HepG2 (cell line): ENCODE data around the gene PNMA8B. TPM values are rescaled to one million over a fixed set of nuclear protein-coding genes. Genes with fewer than 3 reads are reported as not detected.

Experiments
- ATAC-seq: fragments of 200-7000 bp; cut with Tn5 transposase; 3 replicates; pipeline ENCODE4 v1.9.1; 2020; ENCODE audit warnings: mild to moderate bottlenecking, moderate library complexity
- BruUV-seq: library from RNA; stranded (reverse); fragments of 400-500 nt; replicated peaks from 2 replicates; lab custom pipeline; 2021; lab: Mats Ljungman, UMichigan
- CTCF ChIA-PET: fragments of 300-600 bp; formaldehyde crosslinking; extraction: SDS; loops from one replicate; lab custom pipeline; 2021; ENCODE audit warnings: low total read pairs, inconsistent platforms, low intra/inter-chr PET ratio; lab: Yijun Ruan, JAX
- POLR2A ChIA-PET: fragments of 350-600 bp; sonication (Branson Sonifier 250); formaldehyde crosslinking; loops from one replicate; lab custom pipeline; 2020; ENCODE audit warnings: antibody characterized with exemption, inconsistent platforms; lab: Yijun Ruan, JAX
- DNase-seq: peaks from one replicate; pipeline ENCODE4 v3.0.0-alpha.2; 2015; ENCODE audit warnings: low spot score
- FAIRE-seq: peaks from 3 replicates; lab custom pipeline; 2011; peaks lifted over from hg19 to GRCh38; lab: Jason Lieb, UNC
- H2AFZ ChIP-seq: one replicate; pipeline ENCODE4 v1.6.1; 2011; ENCODE audit warnings: low read length, inconsistent platforms
- H3K27ac ChIP-seq: fragments of 300-600 bp; 3 replicates; pipeline ENCODE4 v1.8.0; 2011; ENCODE audit warnings: mixed run types, mild to moderate bottlenecking, mixed read lengths, low read length, inconsistent platforms; ENCODE audit not compliant: insufficient read depth; ENCODE audit errors: extremely low read length
- H3K27me3 ChIP-seq, 2 experiments: fragments of 200-600 bp in 1 of 2; 2 replicates in 1 of 2; 3 replicates in 1 of 2; pipeline versions ENCODE4 v1.6.0 to v1.8.0; 2011; ENCODE audit warnings: low read length in 2 of 2, mild to moderate bottlenecking in 2 of 2, moderate library complexity in 2 of 2, inconsistent platforms in 1 of 2; ENCODE audit not compliant: insufficient read depth in 2 of 2, control insufficient read depth in 1 of 2
- H3K36me3 ChIP-seq, 2 experiments: fragments of 200-600 bp in 1 of 2; replicated peaks in 1 of 2; 2 replicates in 1 of 2; 3 replicates in 1 of 2; pipeline versions ENCODE4 v1.5.1 to v1.8.0; 2011; ENCODE audit warnings: low read length in 2 of 2, inconsistent platforms in 1 of 2; ENCODE audit not compliant: insufficient read depth in 2 of 2, control insufficient read depth in 1 of 2
- H3K4me1 ChIP-seq: 2 replicates; pipeline ENCODE4 v1.5.1; 2012; ENCODE audit warnings: low read length, inconsistent platforms; ENCODE audit not compliant: insufficient read depth
- H3K4me2 ChIP-seq: 2 replicates; pipeline ENCODE4 v1.6.0; 2011; ENCODE audit warnings: low read depth, low read length, inconsistent platforms
- H3K4me3 ChIP-seq, 3 experiments: fragments of 200-600 bp in 1 of 3; sonication (generic), shearing (Covaris generic) in 1 of 3; replicated peaks in 1 of 3; 2 replicates each; pipeline ENCODE4 v1.5.1; 2011 to 2016; ENCODE audit warnings: low read length in 3 of 3, inconsistent platforms in 2 of 3, low read depth in 2 of 3, mild to moderate bottlenecking in 2 of 3, control low read depth in 1 of 3, mixed read lengths in 1 of 3; ENCODE audit not compliant: insufficient read depth in 1 of 3
- H3K79me2 ChIP-seq: one replicate; pipeline ENCODE4 v1.6.1; 2011; ENCODE audit warnings: low read length, inconsistent platforms; ENCODE audit not compliant: insufficient read depth
- H3K9ac ChIP-seq: 2 replicates; pipeline ENCODE4 v1.6.0; 2011; ENCODE audit warnings: mild to moderate bottlenecking, low read depth, low read length, inconsistent platforms; ENCODE audit not compliant: insufficient read depth
- H3K9me3 ChIP-seq: 2 replicates; pipeline ENCODE4 v1.5.1; 2012; ENCODE audit warnings: mild to moderate bottlenecking, low read length
- H4K20me1 ChIP-seq: 2 replicates; pipeline ENCODE4 v1.6.0; 2011; ENCODE audit warnings: inconsistent platforms, mild to moderate bottlenecking, low read length, moderate library complexity; ENCODE audit not compliant: insufficient read depth
- AHDC1 ChIP-seq: sonication (generic); formaldehyde crosslinking; IDR thresholded peaks from 2 replicates; pipeline ENCODE4 v1.5.1; 2020; ENCODE audit warnings: mild to moderate bottlenecking, missing genetic modification reagents, borderline replicate concordance
- ARNT ChIP-seq: fragments of 450-650 bp; IDR thresholded peaks from 2 replicates; pipeline ENCODE4 v1.6.1; 2017
- ARNT2 ChIP-seq: sonication (generic); formaldehyde crosslinking; IDR thresholded peaks from 2 replicates; pipeline ENCODE4 v1.8.0; 2022; ENCODE audit warnings: mild to moderate bottlenecking, low read depth, missing genetic modification reagents, moderate library complexity
- ATF1 ChIP-seq: IDR thresholded peaks from 2 replicates; pipeline ENCODE4 v1.6.1; 2016; ENCODE audit warnings: mild to moderate bottlenecking, control low read depth
- CHD4 ChIP-seq: fragments of 200-600 bp; sonication (generic); IDR thresholded peaks from 2 replicates; pipeline ENCODE4 v1.7.0; 2017; ENCODE audit warnings: mild to moderate bottlenecking, low read length, borderline replicate concordance
- EP300 ChIP-seq, 3 experiments: sonication (generic) in 1 of 3; formaldehyde crosslinking in 1 of 3; IDR thresholded peaks; 2 replicates each; pipeline versions ENCODE4 v1.5.1 to v1.6.1; 2011 to 2020; ENCODE audit warnings: low read depth in 2 of 3, low read length in 2 of 3, borderline replicate concordance in 1 of 3, improper control_type of control experiment in 1 of 3, mild to moderate bottlenecking in 1 of 3, missing genetic modification reagents in 1 of 3, moderate library complexity in 1 of 3
- HNRNPUL1 ChIP-seq: fragments of 200-400 bp; formaldehyde crosslinking; IDR thresholded peaks from 2 replicates; pipeline ENCODE4 v1.6.1; 2017; ENCODE audit warnings: low read depth, mild to moderate bottlenecking, low read length, moderate library complexity
- KDM3A ChIP-seq: IDR thresholded peaks from 2 replicates; pipeline ENCODE4 v1.6.1; 2018; ENCODE audit warnings: low read depth, missing compliant biosample characterization
- PRDM4 ChIP-seq: sonication (generic); formaldehyde crosslinking; IDR thresholded peaks from 2 replicates; pipeline ENCODE4 v1.9.0; 2021; ENCODE audit warnings: missing genetic modification reagents, borderline replicate concordance
- ZBTB7B ChIP-seq: sonication (generic); formaldehyde crosslinking; IDR thresholded peaks from 2 replicates; pipeline ENCODE4 v1.4.0; 2020; ENCODE audit warnings: missing genetic modification reagents
- ZFP41 ChIP-seq: sonication (generic); formaldehyde crosslinking; IDR thresholded peaks from 2 replicates; pipeline ENCODE4 v1.4.0; 2020; ENCODE audit warnings: mild to moderate bottlenecking, missing genetic modification reagents, borderline replicate concordance
- ZFYVE20 ChIP-seq: sonication (generic); formaldehyde crosslinking; IDR thresholded peaks from 2 replicates; pipeline ENCODE4 v1.8.0; 2023; ENCODE audit warnings: low read depth, mild to moderate bottlenecking, moderate library complexity, missing genetic modification reagents, borderline replicate concordance
- ZMAT5 ChIP-seq: sonication (generic); formaldehyde crosslinking; IDR thresholded peaks from 2 replicates; pipeline ENCODE4 v1.5.0; 2020; ENCODE audit warnings: mild to moderate bottlenecking, low read depth, missing genetic modification reagents, borderline replicate concordance
- ZNF672 ChIP-seq: sonication (generic); formaldehyde crosslinking; IDR thresholded peaks from 2 replicates; pipeline ENCODE4 v1.8.1; 2022; ENCODE audit warnings: missing genetic modification reagents
- ZNF747 ChIP-seq: sonication (generic); formaldehyde crosslinking; IDR thresholded peaks from 2 replicates; pipeline ENCODE4 v1.8.1; 2023; ENCODE audit warnings: missing genetic modification reagents, mild to moderate bottlenecking, borderline replicate concordance
- ZNF776 ChIP-seq: sonication (generic); formaldehyde crosslinking; IDR thresholded peaks from 2 replicates; pipeline ENCODE4 v1.4.0; 2020; ENCODE audit warnings: mild to moderate bottlenecking, missing genetic modification reagents
- WGBS: methylation state at CpG from one replicate; pipeline ENCODE4 v1.1.6; 2017; ENCODE audit warnings: low lambda C conversion rate; 5-methylcytosine and 5-hydroxymethylcytosine counted together
- in situ Hi-C: cut with HindIII; loops from 2 replicates; pipeline ENCODE4 v1.10.0; 2017; ENCODE audit warnings: low pct_unique_long_range_greater_than_20kb; ENCODE audit not compliant: extremely low pct_ligation_motif_present
- intact Hi-C: fragments of 100-400 bp; cut with micrococcal nuclease; formaldehyde crosslinking; loops from one replicate; pipeline ENCODE4 v1.10.0; 2022; ENCODE audit not compliant: unreplicated experiment
- polyA plus RNA-seq, 8 experiments: library from polyadenylated mRNA; depleted of rRNA in 3 of 8; stranded (reverse) in 7 of 8; unstranded in 1 of 8; fragments of >200 nt; fragmentation: Illumina TruSeq in 4 of 8; extraction: Trizol in 4 of 8; gene quantifications; 2 replicates each; pipeline versions ENCODE4 v1.2.1 to v1.2.3, GENCODE V29; 2011 to 2016; ENCODE audit warnings: low read depth in 4 of 8, missing spikeins in 1 of 8, mixed read lengths in 1 of 8; ENCODE audit not compliant: insufficient read depth in 1 of 8
- total RNA-seq, 5 experiments: library from RNA; depleted of rRNA; stranded (reverse); fragments of >200 nt; fragmentation: Illumina TruSeq; extraction: Trizol; gene quantifications; 2 replicates each; pipeline ENCODE4 v1.2.3, GENCODE V29; 2016; ENCODE audit warnings: low read depth in 1 of 5

The PNMA8B gene
- total and polyA plus RNA-seq, 2 of the 13 experiments (the other 11 are each of a cell fraction or from before 2014, with no cell fraction given) = not detected

- TF ChIP-seq ZFYVE20 (CRISPR knock-in tag) = no peak
These were observed 46.4 kb downstream of the PNMA8B start (continued) for GRCh38 chr19:46449228-46449627.

- Histone ChIP-seq H3K27me3 (no peaks in the 10 kb centered on the region), H2AFZ (no peak overlapping the region), H3K4me2 (no peak overlapping the region), H4K20me1 (no peaks in the 10 kb centered on the region), H3K36me3 (no peaks in the 10 kb centered on the region), H3K79me2 (no peaks in the 10 kb centered on the region), H3K9ac (no peak overlapping the region), H3K27ac (no peak overlapping the region), H3K4me1 (no peaks in the 10 kb centered on the region), H3K9me3 (no peaks in the 10 kb centered on the region), H3K4me3 (no peak overlapping the region)
- no peak for DNase-seq
- intact Hi-C loops (no loop called here), in situ Hi-C loops (no loop called here)
- ATAC-seq = no peak
- FAIRE-seq = no peak
- 45% methylated on average over 10 of the region's 10 CpGs for WGBS
- BruUV-seq = no TSS peak
- ChIA-PET POLR2A (no interaction called here), CTCF (no interaction called here)
- TF ChIP-seq HNRNPUL1 = no peak
- TF ChIP-seq ATF1 (CRISPR knock-in tag) = no peak
- no peak for TF ChIP-seq ZNF747
- TF ChIP-seq CHD4 = no peak
- TF ChIP-seq ARNT2 = no peak
- no peak for TF ChIP-seq KDM3A
- no peak for TF ChIP-seq ZNF776 (CRISPR knock-in tag)
- no peak for TF ChIP-seq ZBTB7B (CRISPR knock-in tag)
- TF ChIP-seq ZMAT5 = no peak
- no peak for TF ChIP-seq ZFP41 (CRISPR knock-in tag)
- TF ChIP-seq ARNT = no peak
- no peak for TF ChIP-seq EP300 (IDR thresholded peaks at IDR 0.05; ENCODE audit: low read depth in 2 of 2, low read length in 2 of 2)
- TF ChIP-seq EP300 (CRISPR knock-in tag; IDR thresholded peaks at IDR 0.05; ENCODE audit: borderline replicate concordance) = no peak
- TF ChIP-seq PRDM4 (CRISPR knock-in tag) = no peak
- no peak for TF ChIP-seq AHDC1
- no peak for TF ChIP-seq ZNF672
These were observed 47.1 kb downstream of the PNMA8B start for GRCh38 chr19:46448601-46449000.
